GM18909 (cell line): Measurements from ENCODE around the gene SDS.

ENCODE experiments used
- ATAC-seq: cut with Tn5 transposase; IDR thresholded peaks from one replicate; pipeline ENCODE4 v1.9.1; 2021; ENCODE audit warnings: mild to moderate bottlenecking; ENCODE audit not compliant: unreplicated experiment, poor library complexity

Gene SDS

DNA sequence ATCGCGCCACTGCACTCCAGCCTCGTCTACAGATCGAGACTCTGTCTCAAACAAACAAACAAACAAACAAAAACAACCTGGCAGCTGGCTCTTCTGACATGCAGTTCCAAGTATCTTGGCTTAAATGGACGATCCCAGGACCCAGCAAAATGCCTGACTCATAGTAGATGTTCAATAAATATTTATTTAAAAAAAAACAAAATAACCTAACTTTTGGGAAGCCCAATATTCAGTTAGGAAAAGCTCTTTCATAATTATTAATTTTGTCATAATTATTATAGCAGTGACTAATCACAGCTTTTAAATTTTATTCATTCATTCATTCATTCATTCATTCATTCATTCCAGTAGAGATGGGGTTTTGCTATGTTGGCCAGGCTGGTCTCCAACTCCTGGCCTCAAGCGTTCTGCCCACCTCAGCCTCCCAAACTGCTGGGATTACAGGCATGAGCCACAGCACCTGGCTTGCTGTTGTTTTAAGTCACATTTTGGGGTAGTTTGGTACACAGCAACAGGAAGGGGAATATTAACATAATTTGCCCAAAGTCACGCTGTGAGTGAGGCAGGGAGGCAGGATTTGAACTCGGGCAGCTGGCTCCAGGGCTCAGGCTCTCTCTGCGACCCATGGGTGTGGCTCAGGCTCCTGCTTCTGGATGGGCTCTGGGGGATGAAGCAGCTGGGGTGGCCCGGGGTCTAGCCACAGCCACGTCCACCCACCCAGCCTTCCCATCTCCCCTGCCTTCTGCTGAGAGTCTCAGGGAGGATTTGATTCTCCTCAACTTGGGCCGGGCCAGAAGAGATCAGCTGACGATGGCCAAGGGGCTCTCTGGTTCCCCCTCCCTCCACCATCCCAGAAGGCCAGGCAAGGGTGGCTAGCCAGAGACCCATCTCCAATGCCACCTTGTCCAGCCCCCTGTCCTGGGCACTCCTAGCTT lies 2.4 kb downstream of the SDS start:
- no peak for ATAC-seq

DNA sequence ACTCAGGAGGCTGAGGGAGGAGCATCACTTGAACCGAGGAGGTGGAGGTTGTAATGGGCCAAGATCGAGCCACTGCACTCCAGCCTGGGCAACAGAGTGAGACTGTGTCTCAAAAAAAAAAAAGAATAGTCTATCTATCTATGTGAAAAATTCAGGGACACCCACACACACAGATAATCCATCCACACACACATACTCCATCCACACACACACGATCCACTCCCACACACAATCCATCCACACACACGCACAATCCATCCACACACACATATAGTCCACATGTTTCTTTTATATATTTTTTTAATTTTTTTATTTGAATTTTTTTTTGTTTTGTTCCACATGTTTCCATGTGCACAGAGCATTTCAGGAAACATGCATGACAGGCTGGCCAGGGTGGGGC lies 3.3 kb downstream of the SDS start:
- no peak for ATAC-seq

- no peak for ATAC-seq
These were observed 4.2 kb downstream of the SDS start for GRCh38 chr12:113399490-113399889.

GRCh38 chr12:113398346-113399290 lies 5.1 kb downstream of the SDS start:
- no peak for ATAC-seq

DNA sequence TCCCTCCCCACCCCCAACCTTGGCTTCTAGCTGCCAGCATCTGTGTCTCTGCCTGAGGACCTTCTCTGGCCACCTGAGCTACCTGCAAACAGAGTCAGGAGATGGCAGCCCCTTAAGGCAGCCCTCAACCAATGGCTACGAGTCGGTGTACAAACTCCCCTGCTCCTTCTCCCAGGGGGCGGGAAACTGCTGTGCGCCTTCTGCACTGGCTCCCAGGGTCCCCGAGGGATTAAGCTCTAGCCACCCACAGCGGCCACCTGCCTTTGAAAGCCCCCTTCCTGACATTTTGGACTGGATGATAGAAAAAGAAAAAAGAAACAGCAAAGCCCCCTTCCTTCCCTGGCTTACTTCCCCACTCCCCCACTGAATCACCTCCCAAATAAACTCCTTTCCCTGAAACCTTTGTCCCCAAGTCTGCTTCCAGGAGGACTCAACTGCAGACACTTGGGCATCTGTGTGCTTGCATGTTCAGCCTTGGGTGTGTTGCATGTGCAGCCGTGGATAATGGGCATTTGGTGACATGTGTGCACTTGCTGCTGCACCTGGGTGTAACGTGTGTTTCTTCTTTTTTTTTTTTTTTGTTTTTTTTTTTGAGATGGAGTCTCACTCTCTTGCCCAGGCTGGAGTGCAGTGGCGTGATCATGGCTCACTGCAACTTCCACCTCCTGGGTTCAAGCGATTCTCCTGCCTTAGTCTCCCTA lies 6.0 kb downstream of the SDS start:
- no peak for ATAC-seq

DNA sequence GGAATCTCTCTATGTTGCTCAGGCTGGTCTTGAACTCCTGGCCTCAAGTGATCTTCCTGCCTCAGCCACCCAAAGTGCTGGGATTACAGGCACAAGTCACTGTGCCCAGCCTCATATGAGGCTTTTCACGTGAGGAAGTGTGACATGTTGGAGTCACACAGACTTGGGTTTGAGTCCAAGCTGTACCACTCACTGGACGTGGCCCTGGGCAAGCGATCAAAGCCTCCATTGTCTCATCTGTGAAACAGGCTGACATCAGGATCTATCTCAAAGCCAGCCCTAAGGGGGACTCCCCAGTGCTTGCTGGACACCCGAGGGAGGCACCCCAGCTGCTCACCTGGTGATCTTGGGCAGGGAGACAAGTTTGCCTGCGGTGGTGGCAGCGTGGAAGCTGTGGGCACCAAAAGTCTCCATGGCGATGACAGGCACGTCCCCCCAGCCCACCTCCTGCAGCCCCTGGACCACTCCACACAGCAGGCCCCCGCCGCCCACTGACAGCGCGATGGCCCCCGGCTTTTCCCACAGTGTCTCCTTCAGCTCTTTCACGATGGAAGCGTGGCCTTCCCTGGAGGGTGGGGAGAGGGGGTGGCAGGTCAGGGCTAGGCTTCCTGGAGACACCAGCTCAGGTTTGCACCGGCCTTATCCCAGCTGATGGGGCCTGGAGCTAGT lies 6.7 kb downstream of the SDS start:
- no peak for ATAC-seq

DNA sequence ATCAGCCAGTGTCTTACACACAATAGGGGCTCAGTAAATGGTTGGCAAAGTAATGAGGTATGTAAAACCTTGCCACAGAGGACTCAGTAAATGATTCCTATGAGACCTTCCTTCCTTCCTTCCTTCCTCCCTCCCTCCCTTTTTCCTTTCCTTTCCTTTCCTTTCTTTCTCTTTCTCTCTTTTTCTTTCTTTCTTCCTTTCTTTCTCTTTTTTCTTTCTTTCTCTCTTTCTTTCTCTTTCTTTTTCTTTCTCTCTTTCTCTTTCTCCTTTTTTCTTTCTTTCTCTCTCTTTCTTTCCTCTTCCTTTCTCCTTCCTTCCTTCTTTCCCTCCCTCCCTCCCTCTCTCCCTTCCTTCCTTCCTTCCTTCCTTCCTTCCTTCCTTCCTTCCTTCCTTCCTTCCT lies 7.5 kb downstream of the SDS start:
- ATAC-seq, result no peak

GRCh38 chr12:113395119-113395518 lies 8.6 kb downstream of the SDS start:
- no peak for ATAC-seq

DNA sequence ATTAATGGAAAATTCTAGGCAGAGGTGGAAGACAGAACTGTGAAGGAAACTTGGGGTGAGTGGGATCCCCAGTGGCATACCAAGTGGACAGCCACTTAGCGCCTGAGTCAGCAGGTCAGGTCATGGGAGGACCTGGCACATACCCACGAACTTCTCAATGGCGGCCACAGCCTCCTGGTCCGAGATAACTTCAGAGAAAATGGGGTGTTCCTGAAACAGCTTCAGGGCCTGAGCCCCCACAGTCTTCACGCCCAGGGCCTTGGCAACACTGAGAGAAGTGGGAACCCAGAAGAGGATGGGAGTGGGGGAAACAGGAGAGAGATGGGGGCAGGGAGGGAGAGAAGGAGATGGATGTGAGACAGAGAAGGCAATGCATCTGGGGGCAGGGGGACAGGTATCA lies 9.9 kb downstream of the SDS start:
- no peak for ATAC-seq

DNA sequence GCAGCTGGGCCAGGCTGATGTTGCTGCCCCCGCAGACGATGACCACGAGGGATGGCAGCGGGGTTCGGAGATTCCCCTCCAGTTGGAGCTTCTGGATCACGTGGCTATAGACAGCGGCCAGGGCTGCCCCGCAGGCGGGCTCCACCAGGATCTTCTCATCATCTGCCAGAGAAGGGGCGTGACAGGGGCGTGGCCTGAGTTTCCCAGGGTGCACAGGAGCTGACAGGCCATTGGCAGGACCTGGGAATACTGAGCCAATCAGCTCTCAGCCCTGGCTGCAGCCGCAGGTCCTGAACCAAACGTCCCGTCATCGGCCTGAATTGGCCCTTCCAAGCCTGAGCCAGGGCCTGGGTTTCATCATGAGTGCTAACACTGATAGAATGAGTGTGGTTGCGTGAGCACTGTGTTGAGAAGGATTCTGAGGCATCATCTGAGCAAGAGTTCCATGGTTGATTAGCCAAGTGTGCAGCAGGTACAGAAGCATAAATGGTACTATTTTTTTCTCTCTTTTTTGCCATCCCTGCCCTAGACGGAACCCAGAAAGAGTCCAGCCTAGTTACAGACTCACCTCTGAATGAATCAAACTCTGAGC lies 10.6 kb downstream of the SDS start:
- no peak for ATAC-seq

GRCh38 chr12:113392520-113392919 lies 11.2 kb downstream of the SDS start:
- no peak for ATAC-seq

- ATAC-seq, result no peak
These were observed 11.9 kb downstream of the SDS start for GRCh38 chr12:113391650-113392337.

- no peak for ATAC-seq
These were observed 12.5 kb downstream of the SDS start for GRCh38 chr12:113391145-113391544.

DNA sequence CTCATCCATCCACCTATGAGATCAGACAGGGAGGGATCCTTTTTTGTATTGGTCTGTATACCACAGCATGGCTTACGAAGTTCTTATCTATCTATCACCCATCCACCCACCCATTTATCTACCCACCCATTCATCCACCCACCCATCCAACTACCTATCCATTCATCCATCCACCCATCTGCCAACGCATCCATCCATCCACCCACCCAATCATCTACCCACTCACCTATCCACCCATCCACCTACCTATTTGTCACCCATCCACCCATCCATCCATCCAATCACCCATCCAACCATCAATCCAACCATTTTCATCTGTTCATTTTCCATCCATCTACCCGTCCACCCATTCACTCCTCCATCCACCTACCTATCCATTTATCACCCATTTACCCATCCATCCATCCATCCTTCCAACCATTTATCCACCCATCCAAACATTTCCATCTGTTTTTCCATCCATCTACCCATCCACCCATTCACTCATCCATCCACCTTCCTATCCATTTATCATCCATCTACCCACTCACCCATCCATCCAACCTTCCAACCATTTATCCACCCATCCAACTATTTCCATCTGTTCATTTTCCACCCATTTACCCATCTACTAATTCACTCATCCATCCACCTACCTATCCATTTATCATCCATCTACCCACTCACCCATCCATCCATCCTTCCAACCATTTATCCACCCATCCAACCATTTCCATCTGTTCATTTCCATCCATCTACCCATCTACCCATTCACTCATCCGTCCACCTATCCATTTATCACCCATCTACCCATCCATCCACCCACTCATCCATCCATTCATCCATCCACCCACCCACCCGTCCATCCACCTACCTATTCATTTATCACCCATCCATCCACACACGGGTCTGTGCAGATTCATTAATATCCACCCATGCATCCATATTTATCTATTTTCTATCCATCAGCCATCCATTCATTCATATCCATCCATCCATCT lies 13.3 kb downstream of the SDS start:
- ATAC-seq, result no peak

GRCh38 chr12:113388351-113388750 lies 15.3 kb downstream of the SDS start:
- no peak for ATAC-seq

DNA sequence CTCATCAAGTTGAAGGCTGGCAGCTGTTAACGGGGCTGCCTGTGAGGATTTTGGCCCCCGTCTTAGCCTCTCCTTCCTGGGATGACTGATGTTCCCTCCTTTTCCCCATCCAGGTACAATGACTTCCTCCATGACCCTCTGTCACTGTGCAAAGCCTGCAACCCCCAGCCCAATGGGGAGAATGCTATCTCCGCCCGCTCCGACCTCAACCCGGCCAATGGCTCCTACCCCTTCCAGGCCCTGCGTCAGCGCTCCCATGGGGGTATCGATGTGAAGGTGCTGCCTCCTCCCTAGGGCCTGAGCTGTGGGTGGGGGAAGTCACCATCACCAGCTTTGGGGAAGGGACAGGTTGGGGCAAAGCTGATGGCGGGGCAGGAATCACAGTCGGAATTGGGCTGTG lies 16.1 kb downstream of the SDS start:
- ATAC-seq, result no peak

DNA sequence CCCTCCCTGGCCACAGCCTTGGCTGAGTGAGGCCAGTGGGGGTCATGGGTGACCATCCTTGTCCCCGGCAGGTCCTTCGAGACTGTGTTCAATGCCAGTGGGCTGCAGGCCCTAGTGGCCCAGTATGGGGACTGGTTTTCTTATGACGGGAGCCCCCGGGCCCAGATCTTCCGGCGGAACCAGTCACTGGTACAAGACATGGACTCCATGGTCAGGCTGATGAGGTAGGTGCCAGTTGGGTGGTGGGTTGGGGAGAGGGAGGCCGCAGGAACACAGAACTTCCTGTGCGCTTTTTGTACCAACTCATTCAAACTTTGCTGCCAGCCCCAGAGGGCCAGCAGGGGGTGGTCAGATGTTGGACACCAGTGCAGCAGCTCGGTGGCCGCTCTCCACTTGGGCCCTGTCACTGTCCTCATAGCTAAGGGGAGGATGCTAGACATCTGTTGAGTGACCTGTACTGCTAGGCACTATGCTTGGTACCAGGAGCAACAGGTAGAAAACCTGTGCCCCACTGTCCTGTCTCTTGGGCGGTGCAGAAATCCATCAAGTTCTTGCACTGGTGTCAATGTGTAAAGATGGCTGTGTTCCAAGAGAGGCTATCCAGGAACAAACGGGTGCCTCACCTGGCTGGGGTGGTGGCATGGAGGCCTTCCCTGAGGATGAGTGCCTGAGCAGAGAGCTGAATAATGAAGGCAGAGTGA lies 16.7 kb downstream of the SDS start:
- ATAC-seq, result no peak
